ENCODE results near the gene PLPP2. TPM values are rescaled to one million over a fixed set of nuclear protein-coding genes. Genes with fewer than 3 reads are reported as not detected.

The PLPP2 gene
- total and polyA plus RNA-seq, 2 of the 4 experiments (the other 2 are of a cell fraction) = 2.3 to 4.2 TPM

DNA sequence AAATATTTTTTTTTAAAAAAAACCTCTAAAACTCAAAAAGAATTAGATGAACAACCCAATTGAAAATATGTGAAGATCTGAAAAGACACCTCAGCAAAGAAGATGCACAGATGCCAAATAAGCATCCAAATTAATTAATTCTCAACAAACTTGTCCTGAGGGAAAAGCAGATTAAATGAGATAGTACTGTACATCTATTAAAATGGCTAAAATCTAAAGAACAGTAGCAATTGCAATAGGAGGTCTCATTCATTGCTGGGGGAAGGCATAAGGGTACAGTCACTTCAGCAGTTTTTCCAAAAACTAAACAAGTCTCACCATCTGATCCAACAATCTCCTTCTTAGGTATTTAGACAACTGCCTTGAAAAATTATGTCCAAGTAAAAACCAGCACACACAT, 22.0 kb downstream of the PLPP2 start:
- no peak overlapping the region for H3K14ac ChIP-seq (replicated peaks; ENCODE audit: low read depth, low read length)
- no peak overlapping the region for H3K4me3 ChIP-seq (ENCODE audit: insufficient read depth, low read depth, low read length)
- ATAC-seq (ENCODE audit: low read depth) (no peak), DNase-seq (no peak)
- H4K20me1 ChIP-seq (ENCODE audit: insufficient read depth, low read length) = no peaks in the 10 kb centered on the region
- H3K56ac ChIP-seq (ENCODE audit: extremely low read depth, insufficient read depth, low read length) = no peak overlapping the region
- no peaks in the 10 kb centered on the region for H3K4me1 ChIP-seq (ENCODE audit: control insufficient read depth, insufficient read depth, low read length)
- intact Hi-C loops (cut with micrococcal nuclease) (no loop called here), in situ Hi-C loops (cut with MboI; ENCODE audit: low sequenced_read_pairs) (no loop called here), dilution Hi-C loops (cut with HindIII; ENCODE audit: low sequenced_read_pairs, unreplicated experiment) (no loop called here)
- no peak overlapping the region for H3K9ac ChIP-seq (ENCODE audit: low read depth, low read length)
- no peak overlapping the region for H3K18ac ChIP-seq (ENCODE audit: low read depth, low read length)
- no peak overlapping the region for H2AK9ac ChIP-seq (replicated peaks; ENCODE audit: low read depth, low read length, poor library complexity)
- H2BK20ac ChIP-seq (ENCODE audit: low read depth, low read length) = no peak overlapping the region
- no peak overlapping the region for H2BK15ac ChIP-seq (ENCODE audit: low read depth, low read length)
- no peak overlapping the region for H2AFZ ChIP-seq (replicated peaks; ENCODE audit: low read length, poor library complexity)
- no peak overlapping the region for H4K8ac ChIP-seq (ENCODE audit: low read depth in 2 of 2, low read length in 2 of 2)
- no peak overlapping the region for H3K23ac ChIP-seq (ENCODE audit: low read depth, low read length)
- H3K79me1 ChIP-seq (ENCODE audit: low read depth in 1 of 2, low read length in 2 of 2) = no peaks in the 10 kb centered on the region
- no peaks in the 10 kb centered on the region for H3K9me1 ChIP-seq (ENCODE audit: insufficient read depth, low read length)
- H2BK120ac ChIP-seq (ENCODE audit: low read depth, low read length) = no peak overlapping the region
- no peaks in the 10 kb centered on the region for H3K9me3 ChIP-seq (ENCODE audit: control insufficient read depth, insufficient read depth, low read length)
- H2AK5ac ChIP-seq (ENCODE audit: low read depth, low read length) = no peak overlapping the region
- CTCF ChIA-PET = no interaction called here
- H3K36me3 ChIP-seq (ENCODE audit: control insufficient read depth, insufficient read depth, low read length) = no peaks in the 10 kb centered on the region
- H3K4ac ChIP-seq (ENCODE audit: low read depth, low read length) = no peak overlapping the region
- TF ChIP-seq CEBPB (IDR thresholded peaks at IDR 0.05; ENCODE audit: low read depth, low read length) (no peak), MAZ (IDR thresholded peaks at IDR 0.05; ENCODE audit: borderline replicate concordance, low read depth, low read length) (no peak), RFX5 (IDR thresholded peaks at IDR 0.05; ENCODE audit: low read depth, low read length) (no peak), POLR2A (IDR thresholded peaks at IDR 0.05; ENCODE audit: low read depth, low read length) (no peak), CHD1 (IDR thresholded peaks at IDR 0.05; ENCODE audit: low read depth, low read length) (no peak), SMC3 (IDR thresholded peaks at IDR 0.05; ENCODE audit: low read depth, low read length) (no peak), BHLHE40 (IDR thresholded peaks at IDR 0.05; ENCODE audit: low read depth, low read length) (no peak)
- TF ChIP-seq, protein P1, sequence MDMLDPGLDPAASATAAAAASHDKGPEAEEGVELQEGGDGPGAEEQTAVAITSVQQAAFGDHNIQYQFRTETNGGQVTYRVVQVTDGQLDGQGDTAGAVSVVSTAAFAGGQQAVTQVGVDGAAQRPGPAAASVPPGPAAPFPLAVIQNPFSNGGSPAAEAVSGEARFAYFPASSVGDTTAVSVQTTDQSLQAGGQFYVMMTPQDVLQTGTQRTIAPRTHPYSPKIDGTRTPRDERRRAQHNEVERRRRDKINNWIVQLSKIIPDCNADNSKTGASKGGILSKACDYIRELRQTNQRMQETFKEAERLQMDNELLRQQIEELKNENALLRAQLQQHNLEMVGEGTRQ (IDR thresholded peaks at IDR 0.05; ENCODE audit: low read depth, low read length) = no peak
- TF ChIP-seq, protein P2, sequence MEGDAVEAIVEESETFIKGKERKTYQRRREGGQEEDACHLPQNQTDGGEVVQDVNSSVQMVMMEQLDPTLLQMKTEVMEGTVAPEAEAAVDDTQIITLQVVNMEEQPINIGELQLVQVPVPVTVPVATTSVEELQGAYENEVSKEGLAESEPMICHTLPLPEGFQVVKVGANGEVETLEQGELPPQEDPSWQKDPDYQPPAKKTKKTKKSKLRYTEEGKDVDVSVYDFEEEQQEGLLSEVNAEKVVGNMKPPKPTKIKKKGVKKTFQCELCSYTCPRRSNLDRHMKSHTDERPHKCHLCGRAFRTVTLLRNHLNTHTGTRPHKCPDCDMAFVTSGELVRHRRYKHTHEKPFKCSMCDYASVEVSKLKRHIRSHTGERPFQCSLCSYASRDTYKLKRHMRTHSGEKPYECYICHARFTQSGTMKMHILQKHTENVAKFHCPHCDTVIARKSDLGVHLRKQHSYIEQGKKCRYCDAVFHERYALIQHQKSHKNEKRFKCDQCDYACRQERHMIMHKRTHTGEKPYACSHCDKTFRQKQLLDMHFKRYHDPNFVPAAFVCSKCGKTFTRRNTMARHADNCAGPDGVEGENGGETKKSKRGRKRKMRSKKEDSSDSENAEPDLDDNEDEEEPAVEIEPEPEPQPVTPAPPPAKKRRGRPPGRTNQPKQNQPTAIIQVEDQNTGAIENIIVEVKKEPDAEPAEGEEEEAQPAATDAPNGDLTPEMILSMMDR (conservative IDR thresholded peaks at IDR 0.05; ENCODE audit: low read depth, low read length) = no peak
- no peak overlapping the region for H3K4me2 ChIP-seq (ENCODE audit: low read depth, low read length)
- H4K91ac ChIP-seq (ENCODE audit: insufficient read depth, low read depth, low read length) = no peak overlapping the region
- no peak overlapping the region for H4K5ac ChIP-seq (ENCODE audit: low read depth, low read length)
- BruUV-seq (replicated peaks) = no TSS peak
- POLR2A ChIA-PET (ENCODE audit: unreplicated experiment) = no interaction called here
- no peak overlapping the region for H3K27ac ChIP-seq (ENCODE audit: insufficient read depth, low read length)
- peaks cover 20% of the 10 kb centered on the region for H3K27me3 ChIP-seq (ENCODE audit: control insufficient read depth, insufficient read depth, low read length)
- H2BK5ac ChIP-seq (ENCODE audit: low read depth, low read length, poor library complexity, severe bottlenecking) = no peak overlapping the region

All from IMR-90 (cell line).